ENCODE measurements around the gene RPS16.

DNA sequence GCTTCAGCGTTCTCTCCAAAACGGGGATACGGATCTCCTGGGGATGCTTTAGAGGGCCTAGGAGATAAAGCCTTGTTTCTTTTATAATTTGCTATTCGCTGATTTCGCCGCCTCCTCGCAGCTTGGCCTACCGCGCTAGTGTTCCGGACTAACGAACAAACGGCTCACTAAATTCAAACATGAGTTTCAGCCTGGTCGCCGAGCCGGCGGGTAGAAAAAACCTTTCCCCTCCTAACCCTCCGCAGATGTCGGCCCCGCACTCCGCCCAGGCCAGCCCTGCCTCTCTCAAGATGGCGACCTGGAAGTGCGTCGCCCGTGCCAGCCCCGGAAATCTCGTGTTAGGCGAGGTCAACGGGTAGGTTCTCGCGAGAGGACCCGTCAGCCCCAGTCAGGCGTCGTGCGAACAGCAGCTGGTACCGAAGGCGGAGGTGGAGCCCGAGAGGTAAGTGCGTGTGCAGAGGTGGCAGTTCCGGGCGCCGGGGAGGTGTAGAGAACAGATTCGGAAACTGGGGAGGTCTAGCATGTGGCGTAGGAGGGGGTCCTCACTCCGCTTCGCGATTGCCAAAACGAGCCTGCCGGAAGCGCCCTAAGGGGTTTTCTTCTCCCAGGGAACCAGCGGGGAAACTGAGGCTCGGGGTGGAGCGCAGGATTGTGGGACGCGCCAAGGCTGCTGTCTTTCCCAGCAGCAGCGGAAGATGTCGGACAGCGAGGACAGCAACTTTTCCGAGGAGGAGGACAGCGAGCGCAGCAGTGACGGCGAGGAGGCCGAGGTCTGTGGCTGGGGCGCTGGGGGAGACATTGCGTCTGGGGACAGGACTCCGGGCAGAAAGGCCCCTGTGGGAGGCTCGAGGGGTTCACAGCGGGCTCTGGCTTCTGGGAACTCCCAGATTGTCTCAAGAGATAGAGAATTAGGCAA, 9.7 kb upstream of the RPS16 start, which contains the start of gene SUPT5H:
- TF ChIP-seq, protein P1, sequence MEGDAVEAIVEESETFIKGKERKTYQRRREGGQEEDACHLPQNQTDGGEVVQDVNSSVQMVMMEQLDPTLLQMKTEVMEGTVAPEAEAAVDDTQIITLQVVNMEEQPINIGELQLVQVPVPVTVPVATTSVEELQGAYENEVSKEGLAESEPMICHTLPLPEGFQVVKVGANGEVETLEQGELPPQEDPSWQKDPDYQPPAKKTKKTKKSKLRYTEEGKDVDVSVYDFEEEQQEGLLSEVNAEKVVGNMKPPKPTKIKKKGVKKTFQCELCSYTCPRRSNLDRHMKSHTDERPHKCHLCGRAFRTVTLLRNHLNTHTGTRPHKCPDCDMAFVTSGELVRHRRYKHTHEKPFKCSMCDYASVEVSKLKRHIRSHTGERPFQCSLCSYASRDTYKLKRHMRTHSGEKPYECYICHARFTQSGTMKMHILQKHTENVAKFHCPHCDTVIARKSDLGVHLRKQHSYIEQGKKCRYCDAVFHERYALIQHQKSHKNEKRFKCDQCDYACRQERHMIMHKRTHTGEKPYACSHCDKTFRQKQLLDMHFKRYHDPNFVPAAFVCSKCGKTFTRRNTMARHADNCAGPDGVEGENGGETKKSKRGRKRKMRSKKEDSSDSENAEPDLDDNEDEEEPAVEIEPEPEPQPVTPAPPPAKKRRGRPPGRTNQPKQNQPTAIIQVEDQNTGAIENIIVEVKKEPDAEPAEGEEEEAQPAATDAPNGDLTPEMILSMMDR (IDR thresholded peaks at IDR 0.05), result no peak
- no peak for TF ChIP-seq ZFX (IDR thresholded peaks at IDR 0.05; ENCODE audit: borderline replicate concordance)
